K562 (cell line): ENCODE measurements around the gene CCDC50. TPM values are rescaled to one million over a fixed set of nuclear protein-coding genes. Genes with fewer than 3 reads are reported as not detected.

Source experiments
- ATAC-seq: fragments of 200-7000 bp; cut with Tn5 transposase; 3 replicates; pipeline ENCODE4 v1.9.1; 2020; ENCODE audit warnings: moderate library complexity
- BruUV-seq: library from RNA; stranded (reverse); fragments of 400-500 nt; replicated peaks from 2 replicates; lab custom pipeline; 2021; lab: Mats Ljungman, UMichigan
- CTCF ChIA-PET: fragments of 300-600 bp; formaldehyde crosslinking; extraction: SDS; loops from one replicate; lab custom pipeline; 2021; ENCODE audit warnings: low intra/inter-chr PET ratio; lab: Yijun Ruan, JAX
- POLR2A ChIA-PET: fragments of 300-600, 350-650 bp; sonication (Branson Sonifier 250); formaldehyde crosslinking; extraction: SDS; loops from one replicate; lab custom pipeline; 2021; ENCODE audit warnings: antibody characterized with exemption, inconsistent platforms; lab: Yijun Ruan, JAX
- DNase-seq, 4 experiments: peaks; one replicate each; pipeline versions ENCODE4 v3.0.0 to v3.0.0-alpha.2; 2011 to 2018; ENCODE audit warnings: low spot score in 3 of 4, mixed read lengths in 3 of 4; ENCODE audit errors: extremely low read depth in 1 of 4
- FAIRE-seq: peaks from 2 replicates; lab custom pipeline; 2011; peaks lifted over from hg19 to GRCh38; lab: Jason Lieb, UNC
- H2AFZ ChIP-seq: 2 replicates; pipeline ENCODE4 v1.6.0; 2011; ENCODE audit warnings: low read depth, low read length, control low read depth, inconsistent platforms
- H3K27ac ChIP-seq: fragments of 200-600 bp; 3 replicates; pipeline ENCODE4 v1.8.0; 2011; ENCODE audit warnings: low read depth, mild to moderate bottlenecking, control low read depth, inconsistent platforms, low read length, moderate library complexity, mixed read lengths; ENCODE audit errors: extremely low read depth
- H3K27me3 ChIP-seq, 2 experiments: fragments of 300-600 bp in 1 of 2; 2 replicates in 1 of 2; 3 replicates in 1 of 2; pipeline versions ENCODE4 v1.6.0 to v1.8.0; 2011; ENCODE audit warnings: inconsistent platforms in 2 of 2, low read length in 2 of 2, mild to moderate bottlenecking in 1 of 2, mixed read lengths in 1 of 2, moderate library complexity in 1 of 2; ENCODE audit not compliant: control insufficient read depth in 2 of 2, insufficient read depth in 2 of 2
- H3K36me3 ChIP-seq: fragments of 300-600 bp; 3 replicates; pipeline ENCODE4 v1.8.0; 2011; ENCODE audit warnings: mild to moderate bottlenecking, low read length, inconsistent platforms; ENCODE audit not compliant: control insufficient read depth, insufficient read depth
- H3K4me1 ChIP-seq, 2 experiments: fragments of 200-600 bp in 1 of 2; replicated peaks in 1 of 2; 2 replicates in 1 of 2; 3 replicates in 1 of 2; pipeline versions ENCODE4 v1.5.1 to v1.8.0; 2011; ENCODE audit warnings: inconsistent platforms in 2 of 2, low read length in 2 of 2, mild to moderate bottlenecking in 1 of 2, mixed read lengths in 1 of 2, moderate library complexity in 1 of 2; ENCODE audit not compliant: control insufficient read depth in 2 of 2, insufficient read depth in 2 of 2
- H3K4me2 ChIP-seq: 2 replicates; pipeline ENCODE4 v1.6.1; 2011; ENCODE audit warnings: low read length, control low read depth, inconsistent platforms, mixed read lengths; ENCODE audit not compliant: insufficient read depth
- H3K4me3 ChIP-seq: fragments of 200-600 bp; sonication (generic), shearing (Covaris generic); 2 replicates; pipeline ENCODE4 v1.5.1; 2016; ENCODE audit warnings: control low read depth, inconsistent platforms
- H3K79me2 ChIP-seq: fragments of 200-600 bp; 3 replicates; pipeline ENCODE4 v1.8.0; 2011; ENCODE audit warnings: low read length, inconsistent platforms; ENCODE audit not compliant: control insufficient read depth, insufficient read depth
- H3K9ac ChIP-seq, 2 experiments: 2 replicates each; pipeline versions ENCODE4 v1.6.0 to v1.6.1; 2011; ENCODE audit warnings: low read depth in 2 of 2, low read length in 2 of 2, control low read depth in 1 of 2, inconsistent platforms in 1 of 2, mild to moderate bottlenecking in 1 of 2, mixed read lengths in 1 of 2; ENCODE audit not compliant: insufficient read depth in 1 of 2
- H3K9me1 ChIP-seq: one replicate; pipeline ENCODE4 v1.6.0; 2011; ENCODE audit warnings: inconsistent platforms, mild to moderate bottlenecking, low read length, moderate library complexity; ENCODE audit not compliant: control insufficient read depth, insufficient read depth
- H3K9me3 ChIP-seq: replicated peaks from 2 replicates; pipeline ENCODE4 v1.5.1; 2011; ENCODE audit warnings: low read depth, low read length, inconsistent platforms; ENCODE audit not compliant: control insufficient read depth, insufficient read depth
- H4K20me1 ChIP-seq: replicated peaks from 2 replicates; pipeline ENCODE4 v1.6.1; 2011; ENCODE audit warnings: low read length, inconsistent platforms, mixed read lengths; ENCODE audit not compliant: control insufficient read depth, insufficient read depth
- EWSR1 ChIP-seq: fragments of 450-650 bp; IDR thresholded peaks from 2 replicates; pipeline ENCODE4 v1.6.1; 2018; ENCODE audit warnings: borderline replicate concordance, mild to moderate bottlenecking, low read depth, moderate library complexity; ENCODE audit not compliant: partially characterized antibody
- NFXL1 ChIP-seq: fragments of 450-650 bp; formaldehyde crosslinking; IDR thresholded peaks from 2 replicates; pipeline ENCODE4 v1.4.0; 2021; ENCODE audit warnings: mild to moderate bottlenecking
- NONO ChIP-seq, 2 experiments: fragments of 200-400 bp in 1 of 2; fragments of 450-650 bp in 1 of 2; formaldehyde crosslinking in 1 of 2; IDR thresholded peaks; 2 replicates each; pipeline ENCODE4 v1.6.1; 2017; ENCODE audit warnings: low read depth in 2 of 2, mild to moderate bottlenecking in 2 of 2, moderate library complexity in 2 of 2, low read length in 1 of 2
- PML ChIP-seq: IDR thresholded peaks from 2 replicates; pipeline ENCODE4 v1.6.1; 2012; ENCODE audit warnings: low read length, inconsistent platforms
- POU5F1 ChIP-seq: fragments of 150-350 bp; IDR thresholded peaks from 2 replicates; pipeline ENCODE4 v1.6.1; 2014; ENCODE audit warnings: borderline replicate concordance, low read length, low read depth, mild to moderate bottlenecking; ENCODE audit not compliant: partially characterized antibody
- PTBP1 ChIP-seq: fragments of 200-400 bp; formaldehyde crosslinking; IDR thresholded peaks from 2 replicates; pipeline ENCODE4 v1.6.1; 2017; ENCODE audit warnings: low read depth, low read length
- SMARCE1 ChIP-seq: fragments of 450-650 bp; IDR thresholded peaks from 2 replicates; pipeline ENCODE4 v1.7.1; 2016; ENCODE audit warnings: mild to moderate bottlenecking
- SUPT5H ChIP-seq: fragments of 450-650 bp; IDR thresholded peaks from 2 replicates; pipeline ENCODE4 v1.6.1; 2016
- U2AF1 ChIP-seq: fragments of 200-400 bp; formaldehyde crosslinking; optimal IDR thresholded peaks from 2 replicates; pipeline ENCODE3; 2017; ENCODE audit warnings: mild to moderate bottlenecking, low read depth, low read length, moderate library complexity
- WHSC1 ChIP-seq: IDR thresholded peaks from one replicate; pipeline ENCODE4 v1.6.1; 2012; ENCODE audit warnings: low read length, control low read depth, inconsistent platforms
- ZKSCAN3 ChIP-seq: fragments of 250-450 bp; sonication (Bioruptor Pico); IDR thresholded peaks from 2 replicates; pipeline ENCODE4 v1.4.0; 2020
- ZKSCAN8 ChIP-seq: fragments of 200-800 bp; sonication (Bioruptor generic); IDR thresholded peaks from 2 replicates; pipeline ENCODE4 v1.6.1; 2016; ENCODE audit warnings: missing genetic modification characterization, missing compliant biosample characterization
- ZNF184 ChIP-seq: sonication (generic); formaldehyde crosslinking; IDR thresholded peaks from 2 replicates; pipeline ENCODE4 v1.5.0; 2020; ENCODE audit warnings: missing genetic modification reagents
- WGBS: fragments of 100-300 bp; shearing (Covaris generic); methylation state at CpG from one replicate; pipeline ENCODE4 v1.1.6; 2016; ENCODE audit warnings: low coverage, mixed read lengths; ENCODE audit not compliant: insufficient coverage; ENCODE audit errors: missing lambda C conversion rate; 5-methylcytosine and 5-hydroxymethylcytosine counted together
- in situ Hi-C: fragments of 300-500 bp; cut with MboI; formaldehyde crosslinking; loops from 4 replicates; pipeline ENCODE4 v1.15.0; 2018; ENCODE audit warnings: inconsistent platforms, mixed read lengths
- intact Hi-C: fragments of 100-400 bp; cut with micrococcal nuclease; formaldehyde crosslinking; loops from 2 replicates; pipeline ENCODE4 v1.14.2; 2022
- polyA plus RNA-seq, 8 experiments: library from polyadenylated mRNA; depleted of rRNA in 4 of 8; stranded (reverse) in 5 of 8; unstranded in 3 of 8; fragments of >200 nt; fragmentation: Nextera tagmentation in 2 of 8; fragmentation: Illumina TruSeq in 1 of 8; extraction: Ambion mirVana in 2 of 8; extraction: Trizol in 1 of 8; gene quantifications; 2 replicates each; pipeline versions ENCODE4 v1.2.1 to v1.2.3, GENCODE V29; 2011 to 2014; ENCODE audit warnings: inconsistent platforms in 1 of 8, missing spikeins in 1 of 8
- total RNA-seq, 7 experiments: library from RNA; depleted of rRNA in 6 of 7; stranded (reverse); fragments of >200 nt in 6 of 7; fragmentation: Illumina TruSeq in 2 of 7; extraction: Trizol in 2 of 7; gene quantifications; 2 replicates each; pipeline versions ENCODE4 v1.2.1 to v1.2.3, GENCODE V29; 2011 to 2021; ENCODE audit warnings: low replicate concordance in 1 of 7
- TF ChIP-seq, protein P1 (sequence below): fragments of 450-650 bp; IDR thresholded peaks from 2 replicates; pipeline ENCODE4 v1.6.1; 2014; ENCODE audit warnings: low read depth, mild to moderate bottlenecking, moderate library complexity, borderline replicate concordance
- TF ChIP-seq, protein P2 (sequence below): sonication (generic); IDR thresholded peaks from 2 replicates; pipeline ENCODE4 v1.6.1; 2016
- TF ChIP-seq, protein P3 (sequence below): conservative IDR thresholded peaks from 2 replicates; pipeline ENCODE4 v1.6.1; 2011; ENCODE audit warnings: low read depth, mild to moderate bottlenecking, low read length; ENCODE audit not compliant: control insufficient read depth
- TF ChIP-seq, protein P4 (sequence below): fragments of 450-650 bp; conservative IDR thresholded peaks from 2 replicates; pipeline ENCODE4 v1.6.1; 2016; ENCODE audit warnings: missing genetic modification characterization, low read depth, mild to moderate bottlenecking, missing compliant biosample characterization, moderate library complexity

Gene CCDC50
- total and polyA plus RNA-seq, 9 of the 15 experiments (the other 6 are each of a cell fraction or from before 2014, with no cell fraction given), result 8.4 to 63.4 (median 40.4) TPM

DNA sequence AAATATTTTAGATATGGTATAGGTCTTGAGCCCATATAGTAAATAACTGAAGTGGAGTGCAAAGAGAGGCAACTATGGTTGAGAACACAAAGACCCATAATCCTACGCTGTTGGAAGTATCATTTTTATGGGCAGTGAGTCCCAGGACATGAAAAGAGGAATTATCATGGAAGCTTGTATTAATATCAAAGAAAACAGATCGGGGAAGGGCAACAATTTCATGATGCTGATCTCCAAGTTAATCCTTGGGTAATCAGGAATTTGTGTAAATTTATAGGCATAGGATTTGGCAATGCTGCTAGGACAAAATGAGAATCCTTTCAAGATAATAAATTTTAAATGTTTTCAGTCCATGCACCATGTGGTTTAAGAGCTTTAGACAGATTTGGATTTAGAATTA, 91.6 kb downstream of the CCDC50 start:
- Histone ChIP-seq H3K9me1 (no peaks in the 10 kb centered on the region), H3K4me2 (no peak overlapping the region), H3K79me2 (peaks cover 5% of the 10 kb centered on the region), H4K20me1 (no peaks in the 10 kb centered on the region), H3K9ac (no peak overlapping the region), H3K4me3 (no peak overlapping the region), H3K9me3 (no peaks in the 10 kb centered on the region), H3K27ac (no peak overlapping the region), H2AFZ (no peak overlapping the region), H3K36me3 (no peaks in the 10 kb centered on the region), H3K27me3 (no peaks in the 10 kb centered on the region), H3K4me1 (peaks cover 0 to 3% of the 10 kb centered on the region in 2 experiments; a peak in 2 of 5 replicates)
- intact Hi-C loops (no loop called here), in situ Hi-C loops (no loop called here)
- FAIRE-seq (no peak), DNase-seq (no peak), ATAC-seq (no peak)
- 0% methylated on average over 2 of the region's 2 CpGs for WGBS
- BruUV-seq, result no TSS peak
- POLR2A ChIA-PET, result no interaction called here
- CTCF ChIA-PET, result no interaction called here
- TF ChIP-seq PML, result no peak
- no peak for TF ChIP-seq NFXL1 (CRISPR knock-in tag)
- TF ChIP-seq ZKSCAN3 (CRISPR knock-in tag), result no peak
- TF ChIP-seq ZNF184 (CRISPR knock-in tag), result no peak
- TF ChIP-seq, protein P1, sequence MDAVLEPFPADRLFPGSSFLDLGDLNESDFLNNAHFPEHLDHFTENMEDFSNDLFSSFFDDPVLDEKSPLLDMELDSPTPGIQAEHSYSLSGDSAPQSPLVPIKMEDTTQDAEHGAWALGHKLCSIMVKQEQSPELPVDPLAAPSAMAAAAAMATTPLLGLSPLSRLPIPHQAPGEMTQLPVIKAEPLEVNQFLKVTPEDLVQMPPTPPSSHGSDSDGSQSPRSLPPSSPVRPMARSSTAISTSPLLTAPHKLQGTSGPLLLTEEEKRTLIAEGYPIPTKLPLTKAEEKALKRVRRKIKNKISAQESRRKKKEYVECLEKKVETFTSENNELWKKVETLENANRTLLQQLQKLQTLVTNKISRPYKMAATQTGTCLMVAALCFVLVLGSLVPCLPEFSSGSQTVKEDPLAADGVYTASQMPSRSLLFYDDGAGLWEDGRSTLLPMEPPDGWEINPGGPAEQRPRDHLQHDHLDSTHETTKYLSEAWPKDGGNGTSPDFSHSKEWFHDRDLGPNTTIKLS, result no peak
- no peak for TF ChIP-seq POU5F1
- no peak for TF ChIP-seq PTBP1
- TF ChIP-seq SUPT5H, result no peak
- TF ChIP-seq, protein P2, sequence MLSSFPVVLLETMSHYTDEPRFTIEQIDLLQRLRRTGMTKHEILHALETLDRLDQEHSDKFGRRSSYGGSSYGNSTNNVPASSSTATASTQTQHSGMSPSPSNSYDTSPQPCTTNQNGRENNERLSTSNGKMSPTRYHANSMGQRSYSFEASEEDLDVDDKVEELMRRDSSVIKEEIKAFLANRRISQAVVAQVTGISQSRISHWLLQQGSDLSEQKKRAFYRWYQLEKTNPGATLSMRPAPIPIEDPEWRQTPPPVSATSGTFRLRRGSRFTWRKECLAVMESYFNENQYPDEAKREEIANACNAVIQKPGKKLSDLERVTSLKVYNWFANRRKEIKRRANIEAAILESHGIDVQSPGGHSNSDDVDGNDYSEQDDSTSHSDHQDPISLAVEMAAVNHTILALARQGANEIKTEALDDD, result no peak
- no peak for TF ChIP-seq NONO (IDR thresholded peaks at IDR 0.05; ENCODE audit: low read depth in 2 of 2, low read length in 1 of 2)
- TF ChIP-seq, protein P3, sequence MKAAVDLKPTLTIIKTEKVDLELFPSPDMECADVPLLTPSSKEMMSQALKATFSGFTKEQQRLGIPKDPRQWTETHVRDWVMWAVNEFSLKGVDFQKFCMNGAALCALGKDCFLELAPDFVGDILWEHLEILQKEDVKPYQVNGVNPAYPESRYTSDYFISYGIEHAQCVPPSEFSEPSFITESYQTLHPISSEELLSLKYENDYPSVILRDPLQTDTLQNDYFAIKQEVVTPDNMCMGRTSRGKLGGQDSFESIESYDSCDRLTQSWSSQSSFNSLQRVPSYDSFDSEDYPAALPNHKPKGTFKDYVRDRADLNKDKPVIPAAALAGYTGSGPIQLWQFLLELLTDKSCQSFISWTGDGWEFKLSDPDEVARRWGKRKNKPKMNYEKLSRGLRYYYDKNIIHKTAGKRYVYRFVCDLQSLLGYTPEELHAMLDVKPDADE, result no peak
- TF ChIP-seq, protein P4, sequence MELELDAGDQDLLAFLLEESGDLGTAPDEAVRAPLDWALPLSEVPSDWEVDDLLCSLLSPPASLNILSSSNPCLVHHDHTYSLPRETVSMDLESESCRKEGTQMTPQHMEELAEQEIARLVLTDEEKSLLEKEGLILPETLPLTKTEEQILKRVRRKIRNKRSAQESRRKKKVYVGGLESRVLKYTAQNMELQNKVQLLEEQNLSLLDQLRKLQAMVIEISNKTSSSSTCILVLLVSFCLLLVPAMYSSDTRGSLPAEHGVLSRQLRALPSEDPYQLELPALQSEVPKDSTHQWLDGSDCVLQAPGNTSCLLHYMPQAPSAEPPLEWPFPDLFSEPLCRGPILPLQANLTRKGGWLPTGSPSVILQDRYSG (tag), result no peak
- TF ChIP-seq U2AF1, result no peak
- no peak for TF ChIP-seq SMARCE1
- no peak for TF ChIP-seq ZKSCAN8 (CRISPR knock-in tag)
- TF ChIP-seq EWSR1, result no peak
- TF ChIP-seq WHSC1, result no peak
